GM19035 (cell line): ENCODE results near the gene IZUMO1.
A peak's percentile ranks its signal among the peaks of the same experiment; 100 is the strongest.
"Not testable (repeated sequence)": the region's sequence is repeated elsewhere in the genome, so short reads cannot be mapped to it uniquely, and the experiment has no call there.

Experiments used
- ATAC-seq: cut with Tn5 transposase; IDR thresholded peaks from one replicate; pipeline ENCODE4 v1.9.1; 2021; ENCODE audit not compliant: unreplicated experiment

The IZUMO1 gene

DNA sequence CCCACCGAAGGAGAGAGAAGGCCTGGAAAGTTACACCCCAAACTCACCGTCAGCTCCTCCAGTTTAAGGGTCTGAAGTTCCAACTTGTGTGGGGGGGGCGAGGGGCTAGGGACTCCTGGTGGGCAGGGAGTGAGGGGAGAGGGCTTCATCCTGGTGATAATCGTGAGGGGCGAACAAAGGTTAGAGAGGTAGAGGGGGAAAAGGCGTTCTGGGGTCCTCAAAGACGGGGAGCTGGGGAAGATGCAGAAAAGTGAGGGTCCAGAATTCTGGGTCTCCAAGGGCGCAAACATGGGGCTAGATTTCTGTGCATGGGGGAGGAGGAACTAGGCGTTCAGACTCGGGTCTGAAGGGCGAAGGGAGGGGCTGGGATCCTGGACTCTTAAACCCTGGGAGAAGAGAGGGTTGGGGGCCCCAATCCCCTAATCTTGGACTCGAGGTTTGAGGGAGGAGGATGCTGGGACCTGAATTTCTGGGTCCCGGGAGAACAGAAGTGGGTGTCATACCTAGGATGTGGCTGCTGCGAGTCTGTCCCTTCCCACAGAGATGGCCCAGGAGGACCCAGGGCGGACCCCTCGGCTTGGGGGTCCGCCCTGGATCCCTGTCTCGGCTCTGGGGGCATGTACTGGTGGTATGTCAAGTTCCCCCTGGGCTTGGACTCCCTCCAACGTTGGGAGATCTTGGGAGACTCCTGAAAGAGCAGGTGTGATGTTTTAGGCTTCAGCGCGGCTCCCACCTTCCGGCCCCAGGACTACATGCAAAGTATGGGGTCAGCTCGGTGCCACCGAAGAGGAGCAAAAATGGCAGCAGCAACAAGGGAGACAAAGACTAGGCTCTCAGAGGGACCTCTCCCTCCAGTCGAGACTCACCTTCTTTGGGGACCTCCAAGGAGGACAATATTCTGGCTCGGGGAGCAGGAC is 31.7 kb downstream of the IZUMO1 start:
- ATAC-seq, result no peak

- peak; percentile 92 for ATAC-seq
Observed at GRCh38 chr19:48713864-48714755, 32.6 kb downstream of the IZUMO1 start.

GRCh38 chr19:48713041-48713863 is 33.5 kb downstream of the IZUMO1 start:
- no peak for ATAC-seq

DNA sequence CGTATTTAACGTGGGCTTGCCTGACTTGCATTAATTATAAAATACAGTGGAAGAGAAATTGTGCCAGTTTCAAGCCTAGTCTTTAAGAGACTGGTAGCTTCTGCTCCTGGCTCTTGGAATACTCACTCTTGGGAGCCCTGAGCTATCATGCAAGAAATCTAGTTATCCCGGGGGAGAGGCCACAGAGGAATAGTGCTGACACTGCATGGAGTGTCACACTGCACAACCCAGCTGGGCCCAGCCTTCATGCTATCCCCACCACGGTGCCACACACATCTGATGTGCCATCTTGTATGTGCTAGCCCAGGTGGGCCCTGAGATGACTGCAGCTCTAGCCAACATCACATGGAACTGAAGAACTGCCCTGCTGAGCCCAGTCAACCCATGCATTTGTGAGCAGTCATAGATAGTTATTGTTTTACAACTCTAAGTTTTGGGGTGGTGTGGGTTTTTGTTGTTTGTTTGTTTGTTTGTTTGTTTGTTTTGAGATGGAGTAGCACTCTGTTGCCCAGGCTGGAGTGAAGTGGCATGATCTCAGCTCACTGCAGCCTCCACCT is 35.5 kb downstream of the IZUMO1 start:
- ATAC-seq, result no peak

DNA sequence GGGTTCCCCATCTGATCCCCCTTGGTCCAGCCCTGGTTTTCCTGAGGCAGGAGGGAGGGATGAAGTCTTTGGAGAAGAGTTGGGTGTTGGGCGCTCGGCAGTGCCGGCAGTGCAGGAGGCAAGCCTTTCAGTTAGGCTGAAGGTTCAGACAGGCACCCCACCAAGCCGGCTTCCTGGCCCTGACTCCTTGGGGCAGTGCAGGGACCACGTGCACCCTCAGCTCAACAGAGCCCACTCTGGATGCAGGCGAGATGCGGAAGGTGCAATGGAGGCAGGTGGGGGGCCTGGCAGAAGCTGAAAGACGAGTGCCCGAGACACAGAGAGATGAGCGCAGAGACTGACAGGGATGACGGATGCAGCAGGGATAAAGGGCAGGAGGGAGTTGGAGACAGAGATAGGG is 38.2 kb downstream of the IZUMO1 start:
- no peak for ATAC-seq

DNA sequence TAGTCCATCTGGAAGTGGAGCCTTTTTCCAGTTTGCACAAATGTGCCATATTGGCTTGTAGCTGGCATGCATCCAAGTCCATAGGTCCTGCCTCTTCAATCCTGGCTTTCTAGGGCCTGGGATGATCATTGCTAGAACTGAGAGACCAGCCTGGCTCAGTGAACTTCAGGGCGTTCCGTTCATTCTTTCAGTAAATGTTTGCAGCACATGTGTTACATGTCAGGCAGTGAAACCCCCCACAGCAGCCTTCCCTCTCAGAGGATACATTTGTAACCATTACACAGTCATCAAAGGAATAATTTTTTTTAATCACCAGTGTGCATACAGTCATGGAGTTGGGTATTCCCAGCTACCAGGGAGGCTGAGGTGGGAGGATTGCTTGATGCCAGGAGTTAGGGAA is 41.3 kb downstream of the IZUMO1 start:
- no peak for ATAC-seq

DNA sequence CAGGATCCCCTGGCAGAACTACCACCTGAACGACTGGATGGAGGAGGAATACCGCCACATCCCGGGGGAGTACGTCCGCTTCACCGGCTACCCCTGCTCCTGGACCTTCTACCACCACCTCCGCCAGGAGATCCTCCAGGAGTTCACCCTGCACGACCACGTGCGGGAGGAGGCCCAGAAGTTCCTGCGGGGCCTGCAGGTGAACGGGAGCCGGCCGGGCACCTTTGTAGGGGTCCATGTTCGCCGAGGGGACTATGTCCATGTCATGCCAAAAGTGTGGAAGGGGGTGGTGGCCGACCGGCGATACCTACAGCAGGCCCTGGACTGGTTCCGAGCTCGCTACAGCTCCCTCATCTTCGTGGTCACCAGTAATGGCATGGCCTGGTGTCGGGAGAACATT is 43.4 kb downstream of the IZUMO1 start:
- no peak for ATAC-seq

DNA sequence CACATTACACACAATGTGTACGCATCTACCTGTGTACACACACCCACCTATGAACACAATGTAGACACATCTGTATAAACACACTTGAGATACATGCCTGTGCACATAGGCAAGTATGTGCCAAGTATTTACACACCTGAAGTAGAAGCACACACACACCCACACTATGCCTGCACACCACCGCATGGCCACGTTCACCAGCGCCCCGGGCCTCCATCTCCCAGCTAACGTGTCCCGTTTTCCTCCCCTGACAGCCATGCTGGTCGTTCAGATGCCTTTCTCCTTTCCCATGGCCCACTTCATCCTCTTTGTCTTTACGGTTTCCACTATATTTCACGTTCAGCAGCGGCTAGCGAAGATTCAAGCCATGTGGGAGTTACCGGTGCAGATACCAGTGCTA is 44.0 kb downstream of the IZUMO1 start:
- ATAC-seq, result no peak

- no peak for ATAC-seq
Observed at GRCh38 chr19:48698046-48698445, 48.7 kb downstream of the IZUMO1 start.

DNA sequence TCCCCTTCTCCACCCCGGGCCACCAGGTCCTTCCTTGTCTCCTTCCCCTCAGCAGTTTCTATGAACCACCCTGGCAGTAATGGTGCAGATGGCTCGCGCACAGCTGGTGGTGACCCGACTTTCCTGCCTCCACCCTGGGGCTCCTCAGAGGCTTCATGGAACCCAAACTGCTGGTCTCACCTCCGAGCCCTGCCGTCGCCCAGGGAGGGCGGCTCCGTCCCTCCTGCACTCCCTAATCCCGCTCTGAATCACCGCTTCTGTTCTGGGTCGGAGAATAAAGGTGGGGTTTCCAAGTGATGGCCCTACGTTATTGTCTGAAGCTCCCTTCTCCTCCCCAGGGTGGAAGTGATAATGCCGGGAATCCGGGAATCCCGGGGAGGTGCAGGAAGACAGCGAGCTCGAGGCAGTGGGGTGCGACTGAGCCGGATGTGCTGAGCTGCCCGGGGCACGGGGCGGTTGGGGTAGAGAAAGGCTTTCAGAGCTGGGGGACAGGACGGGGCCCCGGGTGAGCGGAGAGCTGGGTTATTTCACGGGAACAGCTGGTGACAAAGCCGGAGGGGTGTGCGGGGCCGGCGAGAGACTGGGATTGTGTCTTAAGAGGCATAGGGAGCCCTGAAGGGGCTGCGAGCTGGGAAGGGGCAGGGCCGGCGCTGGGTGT is 50.2 kb downstream of the IZUMO1 start:
- no peak for ATAC-seq

GRCh38 chr19:48695743-48696352 is 50.9 kb downstream of the IZUMO1 start, which contains the start of gene FUT2:
Gene FUT2 (plus strand): TSS chr19:48695971. CDS start chr19:48702957, 6,986 bp downstream.
- no peak for ATAC-seq

DNA sequence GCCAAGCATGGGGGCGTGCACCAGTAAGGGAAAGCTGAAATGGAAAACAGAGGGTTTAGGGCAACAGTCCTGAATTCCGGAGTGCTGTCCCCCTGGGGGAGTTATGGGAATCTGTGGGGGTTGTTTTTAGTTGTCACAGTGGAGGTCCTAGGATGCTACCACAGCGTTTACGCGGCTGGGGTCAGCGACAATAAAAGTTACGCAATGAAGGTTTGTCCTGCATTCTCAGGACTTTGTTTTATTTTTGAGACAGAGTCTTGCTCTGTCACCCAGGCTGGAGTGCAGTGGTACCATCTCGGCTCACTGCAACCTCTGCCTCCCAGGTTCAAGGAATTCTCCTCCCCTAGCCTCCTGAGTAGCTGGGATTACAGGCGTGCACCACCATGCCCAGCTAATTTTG is 53.1 kb downstream of the IZUMO1 start:
- ATAC-seq, result not testable (repeated sequence)
